Measurements from ENCODE around the gene RIOX2.

RIOX2 gene

GRCh38 chr3:97990624-97991292 lies 18.5 kb upstream of the RIOX2 start:
- no peak for DNase-seq (ENCODE audit: low read depth)

DNA sequence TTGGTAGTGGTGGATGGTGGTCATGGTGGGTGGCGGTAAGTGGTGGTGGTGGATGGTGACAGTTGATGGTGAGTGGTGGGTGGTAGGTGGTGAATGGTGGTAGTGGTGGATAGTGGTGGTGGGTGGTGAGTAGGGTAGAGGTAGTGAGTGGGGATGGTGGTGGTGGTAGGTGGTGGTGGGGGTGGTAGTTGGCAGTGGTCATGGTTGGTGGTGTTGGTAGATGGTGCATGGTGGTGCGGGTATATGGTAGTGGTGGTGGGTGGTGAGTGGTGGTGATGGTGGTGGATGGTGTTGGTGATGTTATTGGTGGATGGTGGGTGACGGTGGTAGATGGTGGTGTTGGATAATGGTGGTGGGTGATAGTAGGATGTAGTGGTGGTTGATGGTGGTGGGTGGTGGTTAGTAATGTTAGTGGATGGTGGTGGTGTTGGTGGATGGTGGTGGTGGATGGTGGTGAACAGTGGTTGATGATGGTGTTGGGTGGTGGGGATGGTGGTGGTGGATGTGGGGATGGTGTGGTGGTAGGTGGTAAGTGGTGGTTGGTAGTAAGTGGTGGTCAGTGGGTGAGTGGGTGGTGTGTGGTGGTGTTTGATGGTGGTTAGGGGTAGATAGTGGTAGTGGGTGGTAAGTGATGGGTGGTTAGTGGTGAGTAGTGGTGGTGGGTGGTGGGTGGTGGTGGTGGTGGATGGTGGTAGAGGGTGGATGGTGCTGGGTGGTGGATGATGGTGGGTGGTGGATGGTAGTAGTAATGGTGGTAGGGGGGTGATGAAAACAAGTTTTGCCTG lies 16.7 kb upstream of the RIOX2 start:
- no peak for DNase-seq (ENCODE audit: low read depth)

GRCh38 chr3:97987306-97987705 lies 15.1 kb upstream of the RIOX2 start:
- DNase-seq (ENCODE audit: low read depth): no peak

GRCh38 chr3:97983933-97984491 lies 11.8 kb upstream of the RIOX2 start:
- no peak for DNase-seq (ENCODE audit: low read depth)

DNA sequence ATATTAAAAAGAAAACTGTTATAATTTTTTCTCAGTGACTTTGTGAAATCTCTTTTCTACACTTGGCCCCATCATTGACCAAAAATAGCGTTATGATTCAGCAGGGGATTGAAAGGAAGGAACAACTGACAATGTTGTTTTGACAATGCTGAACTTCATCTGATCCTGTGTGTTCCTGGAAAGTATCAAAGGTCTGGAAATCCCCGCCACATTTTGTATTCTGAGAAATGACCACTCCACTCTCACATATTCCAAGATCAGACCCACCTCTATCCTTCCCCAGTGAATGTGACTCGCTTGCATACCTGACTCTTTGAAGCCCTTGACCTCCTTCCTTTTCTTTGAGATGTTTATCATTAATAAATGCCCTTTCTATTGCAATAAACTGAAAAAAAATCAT lies 9.7 kb upstream of the RIOX2 start:
- no peak for DNase-seq (ENCODE audit: low read depth)

GRCh38 chr3:97979610-97980009 lies 7.4 kb upstream of the RIOX2 start:
- no peak for DNase-seq (ENCODE audit: low read depth)

DNA sequence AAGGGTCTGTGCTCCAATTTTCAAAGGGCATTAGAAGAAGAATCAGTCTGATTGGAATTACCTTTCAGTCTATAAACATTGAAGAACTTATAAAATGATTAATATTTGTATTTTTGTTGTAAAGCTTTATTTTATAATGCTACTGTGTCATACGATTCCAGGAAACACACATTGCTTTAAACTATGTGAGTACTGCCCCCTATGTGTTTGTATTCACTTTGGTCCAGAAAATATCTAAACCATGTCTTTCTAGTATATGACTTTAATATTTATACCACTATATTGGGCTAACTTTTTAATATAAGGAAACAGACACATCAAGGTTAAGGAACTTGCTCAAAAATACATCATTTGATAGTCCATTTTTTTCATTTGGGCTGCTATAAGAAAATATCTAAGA lies 3.2 kb upstream of the RIOX2 start:
- no peak for DNase-seq (ENCODE audit: low read depth)

DNA sequence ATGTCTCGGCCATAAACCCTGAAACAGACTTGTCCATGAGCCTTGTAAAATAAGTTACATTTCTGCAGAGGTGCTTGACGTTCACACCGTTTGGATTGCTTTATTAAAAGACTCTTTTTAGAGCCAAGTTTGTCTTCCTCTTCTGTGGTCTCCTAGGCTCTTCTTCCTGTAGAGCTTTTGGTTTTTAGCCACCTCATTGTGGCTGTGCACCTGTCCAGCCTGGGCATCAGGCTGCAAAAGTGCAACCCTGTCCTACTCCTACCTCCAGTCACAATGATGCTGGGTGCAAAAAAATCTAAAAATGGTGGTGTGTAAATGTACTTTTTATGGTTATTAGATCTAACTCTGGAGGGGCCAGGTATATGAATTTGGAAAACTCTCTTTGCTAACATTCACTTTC lies 2.8 kb upstream of the RIOX2 start:
- no peak for DNase-seq (ENCODE audit: low read depth)

DNA sequence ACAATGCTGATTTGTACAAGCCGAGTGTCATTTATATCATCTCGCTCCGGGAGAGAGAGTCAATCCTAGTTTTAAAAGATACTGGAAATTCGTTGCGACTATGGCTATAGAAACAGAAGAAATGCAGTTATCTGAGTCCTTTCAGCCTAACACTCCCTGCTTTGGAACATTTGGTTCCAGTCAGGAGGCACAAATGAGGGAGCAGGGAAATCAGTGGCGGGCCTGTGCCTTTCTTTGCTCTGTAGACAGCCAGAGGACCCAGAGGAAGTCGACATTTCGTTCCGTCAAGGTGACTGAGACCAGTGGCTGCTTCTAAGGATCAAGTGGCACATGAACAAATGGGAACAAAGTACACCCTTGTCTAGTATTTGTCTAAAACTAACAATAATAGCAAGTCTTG lies 745 bp upstream of the RIOX2 start:
- no peak for DNase-seq (ENCODE audit: low read depth)

- no peak for DNase-seq (ENCODE audit: low read depth)
Measured at GRCh38 chr3:97970956-97971620, 1.1 kb downstream of the RIOX2 start.

DNA sequence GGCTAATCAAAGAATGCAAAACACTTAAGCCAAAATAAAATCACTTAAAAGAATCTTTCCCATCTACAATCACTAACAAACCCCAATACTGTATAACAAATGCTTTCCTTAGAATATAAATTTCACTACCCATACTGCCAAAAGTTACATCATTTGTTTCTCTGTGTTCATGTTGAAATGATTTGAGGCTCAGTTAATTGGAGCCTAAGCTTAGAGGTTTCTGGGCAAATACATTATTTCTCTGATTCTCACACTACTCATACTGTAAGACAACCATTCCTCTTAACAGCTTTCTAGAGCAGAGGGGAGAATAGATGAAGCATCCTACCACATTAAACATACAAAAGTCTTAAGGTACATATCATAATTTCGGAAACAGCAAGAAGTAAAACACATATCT lies 2.1 kb downstream of the RIOX2 start:
- DNase-seq (ENCODE audit: low read depth): no peak

- no peak for DNase-seq (ENCODE audit: low read depth)
Measured at GRCh38 chr3:97969541-97969940, 2.7 kb downstream of the RIOX2 start.

DNA sequence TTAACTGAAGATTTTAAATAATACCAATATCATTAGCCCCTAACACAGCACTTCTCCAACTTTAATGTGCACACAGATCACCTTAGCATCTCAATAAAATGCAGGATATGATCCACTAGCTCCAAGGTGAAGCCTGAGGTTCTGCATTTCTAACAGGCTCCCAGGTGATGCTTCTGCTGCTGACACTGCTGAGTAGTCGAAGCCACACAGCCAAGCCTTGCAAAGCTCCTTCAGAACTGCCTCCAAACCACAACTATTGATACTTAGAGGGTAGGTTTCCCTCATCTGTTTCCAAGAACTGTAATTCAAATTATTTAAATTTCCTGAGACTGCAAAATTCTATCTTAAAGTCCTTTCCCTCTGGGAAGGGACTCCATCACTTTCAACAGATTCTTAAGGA lies 3.9 kb downstream of the RIOX2 start:
- DNase-seq (ENCODE audit: low read depth): no peak

DNA sequence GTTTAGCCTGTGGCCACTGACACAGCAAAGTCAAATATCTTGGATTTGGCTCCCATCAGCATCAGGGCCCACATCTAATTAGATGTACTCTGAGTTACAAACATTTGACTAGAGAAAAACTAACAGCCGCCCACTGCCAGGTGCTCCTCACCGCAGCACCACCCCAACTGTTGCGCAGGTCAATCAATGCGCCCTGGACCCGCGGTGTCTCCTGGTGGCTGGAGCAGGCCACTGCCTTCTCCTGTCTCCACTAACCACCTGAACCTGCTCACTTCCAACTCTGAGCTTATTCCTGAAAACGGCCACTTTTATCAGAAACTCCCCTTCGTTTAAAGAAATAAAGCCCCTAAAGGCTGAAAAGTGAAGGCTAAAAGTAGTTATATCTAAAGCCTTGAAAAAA lies 4.3 kb downstream of the RIOX2 start:
- no peak for DNase-seq (ENCODE audit: low read depth)

DNA sequence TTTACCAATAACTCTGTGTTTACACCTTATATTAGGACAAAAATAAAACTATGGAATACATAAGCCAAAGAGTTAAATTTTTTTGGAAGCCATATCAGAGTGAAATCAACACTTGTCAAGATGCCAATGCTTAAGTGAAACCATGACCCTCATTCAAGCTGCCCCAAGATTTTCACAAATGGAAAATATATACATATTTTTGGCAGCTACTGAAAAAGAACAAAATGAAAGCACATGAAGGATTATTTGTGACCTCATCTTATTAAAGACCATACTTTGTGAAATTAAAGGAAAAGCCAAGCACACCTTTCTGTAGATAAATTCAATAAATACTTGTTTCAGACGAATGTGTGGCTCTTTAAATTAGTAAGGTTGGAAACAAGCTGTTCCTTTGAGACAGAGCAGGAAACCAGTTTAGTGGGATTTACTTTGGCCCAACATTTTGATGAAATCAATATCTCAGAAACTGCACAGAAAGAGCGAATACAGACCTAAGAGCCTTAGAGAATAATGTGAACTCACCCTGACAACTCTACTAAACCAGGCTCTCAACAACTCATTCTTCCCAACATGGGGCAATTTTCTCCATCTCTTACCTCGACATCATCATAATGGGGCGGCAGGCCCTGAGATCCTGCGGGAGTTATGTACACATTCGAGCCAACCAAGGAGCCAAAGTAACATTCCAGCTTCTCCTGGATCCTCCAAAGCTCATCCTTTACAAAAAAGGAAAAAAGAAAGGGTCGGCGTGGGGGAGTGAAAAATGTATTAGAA lies 11.1 kb downstream of the RIOX2 start:
- DNase-seq (ENCODE audit: low read depth): no peak

GRCh38 chr3:97960551-97960950 lies 11.7 kb downstream of the RIOX2 start:
- DNase-seq (ENCODE audit: low read depth): no peak

- DNase-seq (ENCODE audit: low read depth): no peak
Measured at GRCh38 chr3:97959872-97960271, 12.4 kb downstream of the RIOX2 start.

DNA sequence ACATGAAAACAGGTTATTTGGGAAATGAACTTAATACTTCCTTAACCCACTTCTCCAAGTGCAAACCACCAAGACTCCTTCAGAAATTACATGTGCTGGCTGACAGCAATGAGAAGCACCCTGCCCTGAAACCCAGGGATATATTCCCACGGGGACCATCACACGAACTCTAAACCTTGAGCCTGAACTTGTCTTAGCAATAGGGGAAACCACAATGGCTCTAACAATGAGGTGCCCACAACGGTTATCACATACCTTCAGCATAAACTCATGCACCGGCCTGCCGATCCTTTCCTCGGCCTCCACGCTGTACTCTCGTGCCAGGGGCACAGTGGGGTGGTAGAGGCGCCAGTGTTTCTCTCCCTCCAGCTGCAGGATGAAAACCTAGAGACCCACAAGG lies 13.4 kb downstream of the RIOX2 start:
- no peak for DNase-seq (ENCODE audit: low read depth)

DNA sequence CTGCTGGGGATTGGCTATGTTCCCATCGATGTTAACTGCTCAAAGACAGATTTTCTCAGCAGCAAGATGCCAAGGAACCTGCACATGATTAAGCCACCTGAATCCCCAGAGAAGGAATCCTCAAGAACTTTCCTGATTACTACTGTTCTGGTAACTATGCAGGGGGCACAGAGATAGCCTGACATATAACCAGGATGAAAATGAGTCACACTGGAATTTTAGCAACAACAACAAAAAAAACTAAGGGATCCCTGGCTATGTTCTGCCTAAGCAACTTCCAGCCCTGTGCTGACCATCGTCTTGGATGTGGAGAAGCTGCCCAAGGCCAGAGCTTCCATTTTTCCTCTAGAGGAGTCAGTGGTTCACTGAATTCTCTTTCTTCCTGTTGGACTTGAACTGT lies 13.8 kb downstream of the RIOX2 start:
- DNase-seq (ENCODE audit: low read depth): no peak

DNA sequence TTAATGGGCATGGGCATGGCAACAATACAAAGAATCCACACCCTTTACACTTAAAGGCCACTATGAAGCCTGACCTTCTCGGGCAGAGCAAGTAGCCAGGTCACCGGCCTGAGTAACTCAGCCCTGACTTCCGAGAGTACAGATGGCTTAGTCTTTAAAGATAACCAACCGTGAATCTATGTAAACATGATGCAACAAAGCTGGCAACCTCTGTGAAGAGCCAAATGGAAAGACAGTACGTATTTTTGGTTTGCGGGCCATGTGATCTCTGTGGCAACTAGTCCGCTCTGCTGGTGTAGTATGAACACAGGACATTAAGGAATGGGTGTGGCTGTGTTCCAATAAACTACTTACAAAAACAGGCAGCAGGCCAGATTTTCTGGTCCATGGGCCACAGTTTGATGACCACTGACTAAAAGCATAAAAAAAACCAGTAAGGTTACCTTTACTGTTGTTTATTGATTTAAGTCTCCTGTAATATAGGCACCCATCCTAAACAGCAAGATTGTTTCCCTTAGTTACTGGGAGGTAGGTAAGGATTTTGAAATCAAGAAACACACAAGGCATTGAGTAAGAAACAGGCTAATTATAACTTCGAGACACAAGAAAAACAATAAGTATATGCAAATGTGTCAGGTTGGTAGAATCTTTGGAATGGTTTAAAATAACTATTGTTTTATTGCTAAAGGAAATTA lies 14.5 kb downstream of the RIOX2 start:
- DNase-seq (ENCODE audit: low read depth): no peak

GRCh38 chr3:97956051-97956450 lies 16.2 kb downstream of the RIOX2 start:
- DNase-seq (ENCODE audit: low read depth): no peak

Measured in non-pigmented ciliary epithelial cell (primary cell).